ENCODE results near the gene PHKB.

The PHKB gene

GRCh38 chr16:47568351-47568750, 107.2 kb downstream of the PHKB start:
- DNase-seq (ENCODE audit: low read depth in 1 of 2, low spot score in 1 of 2) = no peak
- H3K27ac ChIP-seq (replicated peaks) = no peak overlapping the region
- H3K27me3 ChIP-seq (ENCODE audit: insufficient read depth, poor library complexity, severe bottlenecking) = no peaks in the 10 kb centered on the region
- no peak overlapping the region for H3K4me3 ChIP-seq (replicated peaks; ENCODE audit: insufficient read depth, low read length)
- TF ChIP-seq SPI1 (IDR thresholded peaks at IDR 0.05; ENCODE audit: borderline replicate concordance, low read depth) = no peak
- TF ChIP-seq REST (IDR thresholded peaks at IDR 0.05; ENCODE audit: insufficient replicate concordance, low read depth) = no peak
- no peak for TF ChIP-seq GABPA (IDR thresholded peaks at IDR 0.05; ENCODE audit: low read depth)
- no peak for TF ChIP-seq POLR2AphosphoS5 (IDR thresholded peaks at IDR 0.05; ENCODE audit: low read depth)
- no peak for TF ChIP-seq CTCF (IDR thresholded peaks at IDR 0.05; ENCODE audit: insufficient read depth, low read length)

- TF ChIP-seq POLR2AphosphoS5 (IDR thresholded peaks at IDR 0.05; ENCODE audit: low read depth) (no peak), REST (IDR thresholded peaks at IDR 0.05; ENCODE audit: insufficient replicate concordance, low read depth) (no peak), SPI1 (IDR thresholded peaks at IDR 0.05; ENCODE audit: borderline replicate concordance, low read depth) (no peak), GABPA (IDR thresholded peaks at IDR 0.05; ENCODE audit: low read depth) (no peak), CTCF (IDR thresholded peaks at IDR 0.05; ENCODE audit: insufficient read depth, low read length) (no peak)
Observed at GRCh38 chr16:47571049-47571448, 109.9 kb downstream of the PHKB start.

GRCh38 chr16:47571711-47572110, 110.6 kb downstream of the PHKB start:
- Histone ChIP-seq H3K27me3 (ENCODE audit: insufficient read depth, poor library complexity, severe bottlenecking) (no peaks in the 10 kb centered on the region), H3K4me3 (replicated peaks; ENCODE audit: insufficient read depth, low read length) (no peak overlapping the region), H3K27ac (replicated peaks) (no peak overlapping the region)
- no peak for DNase-seq (ENCODE audit: low read depth in 1 of 2, low spot score in 1 of 2)
- TF ChIP-seq REST (IDR thresholded peaks at IDR 0.05; ENCODE audit: insufficient replicate concordance, low read depth) = no peak
- no peak for TF ChIP-seq POLR2AphosphoS5 (IDR thresholded peaks at IDR 0.05; ENCODE audit: low read depth)
- TF ChIP-seq GABPA (IDR thresholded peaks at IDR 0.05; ENCODE audit: low read depth) = no peak
- no peak for TF ChIP-seq SPI1 (IDR thresholded peaks at IDR 0.05; ENCODE audit: borderline replicate concordance, low read depth)
- no peak for TF ChIP-seq CTCF (IDR thresholded peaks at IDR 0.05; ENCODE audit: insufficient read depth, low read length)

More at GRCh38 chr16:47571049-47571448, 109.9 kb downstream of the PHKB start:
- Histone ChIP-seq H3K27me3 (ENCODE audit: insufficient read depth, poor library complexity, severe bottlenecking) (no peaks in the 10 kb centered on the region), H3K4me3 (replicated peaks; ENCODE audit: insufficient read depth, low read length) (no peak overlapping the region), H3K27ac (replicated peaks) (no peak overlapping the region)
- DNase-seq (ENCODE audit: low read depth in 1 of 2, low spot score in 1 of 2) = no peak
